H9 (cell line): ENCODE results near the gene CUL2. TPM values are rescaled to one million over a fixed set of nuclear protein-coding genes. Genes with fewer than 3 reads are reported as not detected.

Experiments
- DNase-seq: peaks from one replicate; pipeline ENCODE4 v3.0.0-alpha.2; 2017
- H2AFZ ChIP-seq: one replicate; pipeline ENCODE4 v1.6.1; 2013; ENCODE audit warnings: mild to moderate bottlenecking, low read length, control low read depth, moderate library complexity
- H2AK5ac ChIP-seq: 2 replicates; pipeline ENCODE4 v1.6.1; 2013; ENCODE audit warnings: low read length, control low read depth, mixed read lengths; ENCODE audit not compliant: insufficient read length
- H2BK120ac ChIP-seq: one replicate; pipeline ENCODE4 v1.6.1; 2013; ENCODE audit warnings: low read depth, mild to moderate bottlenecking, low read length, control low read depth, inconsistent platforms; ENCODE audit not compliant: poor library complexity, severe bottlenecking
- H2BK12ac ChIP-seq: 2 replicates; pipeline ENCODE4 v1.6.1; 2013; ENCODE audit warnings: low read length, control low read depth, mixed read lengths, low read depth; ENCODE audit not compliant: insufficient read length
- H2BK15ac ChIP-seq: 2 replicates; pipeline ENCODE4 v1.6.1; 2013; ENCODE audit warnings: low read depth, low read length, control low read depth
- H2BK20ac ChIP-seq: one replicate; pipeline ENCODE4 v1.6.1; 2013; ENCODE audit warnings: low read depth, mild to moderate bottlenecking, low read length, control low read depth, inconsistent platforms; ENCODE audit not compliant: poor library complexity, severe bottlenecking
- H2BK5ac ChIP-seq: 2 replicates; pipeline ENCODE4 v1.6.1; 2013; ENCODE audit warnings: low read length, control low read depth, mixed read lengths; ENCODE audit not compliant: insufficient read length
- H3K14ac ChIP-seq: 2 replicates; pipeline ENCODE4 v1.6.1; 2013; ENCODE audit warnings: low read length, control low read depth; ENCODE audit not compliant: insufficient read depth
- H3K18ac ChIP-seq: 2 replicates; pipeline ENCODE4 v1.6.1; 2013; ENCODE audit warnings: low read depth, mild to moderate bottlenecking, mixed read lengths, low read length, control low read depth; ENCODE audit not compliant: insufficient read length
- H3K23ac ChIP-seq: 2 replicates; pipeline ENCODE4 v1.6.1; 2013; ENCODE audit warnings: low read length, control low read depth, mixed read lengths, low read depth; ENCODE audit not compliant: insufficient read length
- H3K23me2 ChIP-seq: 2 replicates; pipeline ENCODE4 v1.6.1; 2013; ENCODE audit warnings: low read depth, mild to moderate bottlenecking, mixed read lengths, low read length, control low read depth; ENCODE audit not compliant: insufficient read length, poor library complexity, severe bottlenecking
- H3K27ac ChIP-seq: 2 replicates; pipeline ENCODE4 v1.5.1; 2013; ENCODE audit warnings: low read length, control low read depth, mixed read lengths, low read depth; ENCODE audit not compliant: insufficient read length
- H3K27me3 ChIP-seq: 2 replicates; pipeline ENCODE4 v1.6.1; 2013; ENCODE audit warnings: low read length, control low read depth, inconsistent platforms; ENCODE audit not compliant: insufficient read depth
- H3K4ac ChIP-seq: 2 replicates; pipeline ENCODE4 v1.6.1; 2013; ENCODE audit warnings: low read depth, mild to moderate bottlenecking, control low read depth, inconsistent platforms, low read length, moderate library complexity
- H3K4me1 ChIP-seq: 2 replicates; pipeline ENCODE4 v1.6.1; 2013; ENCODE audit warnings: low read length, control low read depth, inconsistent platforms; ENCODE audit not compliant: insufficient read depth
- H3K4me2 ChIP-seq: 2 replicates; pipeline ENCODE4 v1.6.1; 2013; ENCODE audit warnings: low read length, control low read depth, mixed read lengths; ENCODE audit not compliant: insufficient read length, insufficient read depth
- H3K56ac ChIP-seq: 2 replicates; pipeline ENCODE4 v1.6.1; 2013; ENCODE audit warnings: low read depth, mild to moderate bottlenecking, mixed read lengths, low read length, control low read depth; ENCODE audit not compliant: insufficient read length
- H3K79me1 ChIP-seq: 2 replicates; pipeline ENCODE4 v1.6.1; 2013; ENCODE audit warnings: low read depth, mild to moderate bottlenecking, moderate library complexity, low read length, control low read depth, inconsistent platforms; ENCODE audit not compliant: insufficient read depth, poor library complexity, severe bottlenecking
- H3K79me2 ChIP-seq: 2 replicates; pipeline ENCODE4 v1.6.1; 2013; ENCODE audit warnings: low read length, control low read depth, inconsistent platforms; ENCODE audit not compliant: insufficient read depth
- H3K9ac ChIP-seq: 2 replicates; pipeline ENCODE4 v1.6.1; 2013; ENCODE audit warnings: low read length, control low read depth, mixed read lengths; ENCODE audit not compliant: insufficient read length; ENCODE audit errors: extremely low read depth
- H3K9me3 ChIP-seq: one replicate; pipeline ENCODE4 v1.6.1; 2013; ENCODE audit warnings: low read depth, low read length, inconsistent platforms; ENCODE audit not compliant: control insufficient read depth
- H3T11ph ChIP-seq: one replicate; pipeline ENCODE4 v1.6.1; 2013; ENCODE audit warnings: mild to moderate bottlenecking, low read length, control low read depth, inconsistent platforms
- H4K20me1 ChIP-seq: one replicate; pipeline ENCODE4 v1.6.1; 2013; ENCODE audit not compliant: control insufficient read depth, insufficient read length, insufficient read depth
- H4K5ac ChIP-seq: 2 replicates; pipeline ENCODE4 v1.6.1; 2013; ENCODE audit warnings: low read depth, mild to moderate bottlenecking, mixed read lengths, low read length, control low read depth; ENCODE audit not compliant: insufficient read length
- H4K8ac ChIP-seq: replicated peaks from 2 replicates; pipeline ENCODE4 v1.6.1; 2013; ENCODE audit warnings: low read length, control low read depth, mixed read lengths, low read depth; ENCODE audit not compliant: insufficient read length
- H4K91ac ChIP-seq: 2 replicates; pipeline ENCODE4 v1.6.1; 2013; ENCODE audit warnings: low read depth, mild to moderate bottlenecking, moderate library complexity, mixed read lengths, low read length, control low read depth; ENCODE audit not compliant: insufficient read length
- H3K27ac Mint-ChIP-seq, 3 experiments: 2 replicates in 2 of 3; 3 replicates in 1 of 3; pipeline ENCODE4 v1.8.0; 2020 to 2021; ENCODE audit warnings: mixed read lengths in 3 of 3, mild to moderate bottlenecking in 1 of 3, moderate library complexity in 1 of 3
- H3K27me3 Mint-ChIP-seq: 2 replicates; pipeline ENCODE4 v1.8.0; 2021; ENCODE audit warnings: low read depth, mild to moderate bottlenecking, moderate library complexity, mixed read lengths
- H3K36me3 Mint-ChIP-seq, 3 experiments: 2 replicates in 2 of 3; 3 replicates in 1 of 3; pipeline ENCODE4 v1.8.0; 2020 to 2021; ENCODE audit warnings: low read depth in 3 of 3, mixed read lengths in 3 of 3; ENCODE audit not compliant: insufficient read depth in 1 of 3
- H3K4me1 Mint-ChIP-seq, 2 experiments: 2 replicates each; pipeline ENCODE4 v1.8.0; 2020; ENCODE audit warnings: mixed read lengths in 2 of 2
- H3K4me3 Mint-ChIP-seq, 2 experiments: 2 replicates in 1 of 2; 3 replicates in 1 of 2; pipeline ENCODE4 v1.8.0; 2020 to 2021; ENCODE audit warnings: mild to moderate bottlenecking in 2 of 2, mixed read lengths in 2 of 2, moderate library complexity in 1 of 2
- H3K9me3 Mint-ChIP-seq, 2 experiments: 2 replicates in 1 of 2; 3 replicates in 1 of 2; pipeline ENCODE4 v1.8.0; 2020; ENCODE audit warnings: mild to moderate bottlenecking in 2 of 2, mixed read lengths in 2 of 2, moderate library complexity in 1 of 2
- CTCF ChIP-seq: fragments of 200-600 bp; sonication (generic); conservative IDR thresholded peaks from 3 replicates; pipeline ENCODE4 v1.8.0; 2021; ENCODE audit warnings: antibody characterized with exemption, mild to moderate bottlenecking
- WGBS: extraction: QIAGEN DNeasy Blood & Tissue Kit; methylation state at CpG from one replicate; pipeline ENCODE4 v1.1.7; 2013; ENCODE audit warnings: missing lambda C conversion rate, low lambda C conversion rate, mixed read lengths; ENCODE audit not compliant: insufficient read length; ENCODE audit errors: extremely low coverage; 5-methylcytosine and 5-hydroxymethylcytosine counted together
- total RNA-seq: library from RNA; stranded (reverse); gene quantifications from 2 replicates; pipeline ENCODE4 v1.2.1, GENCODE V29; 2021

CUL2 gene
- total RNA-seq, 1 experiment from 2014 or later: 43.3 TPM

DNA sequence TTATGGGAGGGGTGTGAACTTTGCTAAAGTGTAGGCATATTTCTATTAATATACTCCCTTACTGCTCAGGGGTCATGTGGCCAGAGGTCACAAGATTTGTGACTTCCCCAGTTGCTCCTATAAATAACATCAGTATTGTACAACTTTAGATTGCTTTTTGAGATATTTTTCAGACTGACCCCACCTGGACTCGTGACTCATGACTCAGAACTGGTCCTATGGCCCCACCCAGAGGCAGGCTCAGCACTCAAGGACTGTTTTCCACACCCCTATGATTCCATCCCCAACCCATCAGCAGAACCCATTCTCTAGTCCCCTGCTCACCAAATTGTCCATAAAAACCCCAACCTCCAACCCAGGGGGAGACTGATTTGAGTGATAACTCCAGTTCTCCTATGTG is 2.7 kb upstream of the CUL2 start:
- no peak overlapping the region for H3K23ac ChIP-seq
- no peak overlapping the region for H4K5ac ChIP-seq
- no peak overlapping the region for H2BK15ac ChIP-seq
- H4K91ac ChIP-seq: no peak overlapping the region
- H3K56ac ChIP-seq: no peak overlapping the region
- H2BK5ac ChIP-seq: no peak overlapping the region
- Mint-ChIP-seq H3K9me3 (peaks cover 7 to 10% of the 10 kb centered on the region in 2 experiments), H3K27me3 (peaks cover 7% of the 10 kb centered on the region), H3K4me1 (peaks cover 15 to 18% of the 10 kb centered on the region in 2 experiments), H3K36me3 (peaks cover 3 to 6% (median 5%) of the 10 kb centered on the region in 3 experiments; a peak in 5 of 7 replicates), H3K4me3 (no peak overlapping the region), H3K27ac (no peak overlapping the region; a peak in 1 of 7 replicates)
- H2AFZ ChIP-seq: no peak overlapping the region
- no peak overlapping the region for H2BK20ac ChIP-seq
- H2AK5ac ChIP-seq: no peak overlapping the region
- H3K4me1 ChIP-seq: no peaks in the 10 kb centered on the region
- peaks cover 3% of the 10 kb centered on the region for H3K23me2 ChIP-seq
- no peaks in the 10 kb centered on the region for H3K27me3 ChIP-seq
- no peaks in the 10 kb centered on the region for H3K79me1 ChIP-seq
- H3K9me3 ChIP-seq: peaks cover 6% of the 10 kb centered on the region
- no peak overlapping the region for H3T11ph ChIP-seq
- H3K18ac ChIP-seq: no peak overlapping the region
- WGBS: no CpG with 5 or more reads among the region's 1 CpG
- no peaks in the 10 kb centered on the region for H4K20me1 ChIP-seq
- no peak overlapping the region for H3K4ac ChIP-seq
- H2BK120ac ChIP-seq: no peak overlapping the region
- H3K79me2 ChIP-seq: peaks cover 5% of the 10 kb centered on the region; the same call in 1 of the 2 replicates
- no peak overlapping the region for H3K27ac ChIP-seq
- no peak overlapping the region for H3K9ac ChIP-seq
- H3K4me2 ChIP-seq: no peak overlapping the region
- no peak overlapping the region for H2BK12ac ChIP-seq
- no peak for DNase-seq
- no peak overlapping the region for H4K8ac ChIP-seq
- TF ChIP-seq CTCF: no peak
- no peak overlapping the region for H3K14ac ChIP-seq
